SU-DHL-6 (cell line): ENCODE results near the gene P2RX6.
"Not testable (repeated sequence)": the region's sequence is repeated elsewhere in the genome, so short reads cannot be mapped to it uniquely, and the experiment has no call there.

Experiments used
- H2AFZ ChIP-seq: fragments of 200-600 bp; sonication (generic); 2 replicates; pipeline ENCODE4 v1.6.1; 2014; ENCODE audit warnings: low read depth, mild to moderate bottlenecking, moderate library complexity, mixed read lengths, antibody characterized with exemption, low read length; ENCODE audit not compliant: severe bottlenecking
- H3F3A ChIP-seq: fragments of 200-600 bp; shearing (Covaris generic); 2 replicates; pipeline ENCODE4 v1.6.0; 2016; ENCODE audit warnings: antibody characterized with exemption, mild to moderate bottlenecking; ENCODE audit not compliant: insufficient read depth
- H3K27ac ChIP-seq: fragments of 200-600 bp; sonication (generic); 2 replicates; pipeline ENCODE4 v1.5.1; 2016; ENCODE audit warnings: low read depth, mild to moderate bottlenecking, low read length, moderate library complexity, mixed read lengths
- H3K27me3 ChIP-seq: fragments of 200-600 bp; sonication (generic), shearing (Covaris generic); 2 replicates; pipeline ENCODE4 v1.6.0; 2014; ENCODE audit warnings: mild to moderate bottlenecking, low read length
- H3K36me3 ChIP-seq: fragments of 200-600 bp; sonication (generic); 2 replicates; pipeline ENCODE4 v1.6.1; 2014; ENCODE audit warnings: mild to moderate bottlenecking, low read length, mixed read lengths
- H3K4me2 ChIP-seq: fragments of 300-600, 200-600 bp; shearing (Covaris generic), sonication (generic); 2 replicates; pipeline ENCODE4 v1.6.0; 2014; ENCODE audit warnings: low read length, low read depth, mild to moderate bottlenecking; ENCODE audit not compliant: poor library complexity, severe bottlenecking
- H3K4me3 ChIP-seq: fragments of 200-600 bp; sonication (generic); 2 replicates; pipeline ENCODE4 v1.5.1; 2014; ENCODE audit warnings: antibody characterized with exemption, low read length, mild to moderate bottlenecking, mixed read lengths; ENCODE audit not compliant: insufficient read depth, poor library complexity, severe bottlenecking
- H3K79me2 ChIP-seq: fragments of 200-600 bp; sonication (generic); 2 replicates; pipeline ENCODE4 v1.6.1; 2014; ENCODE audit warnings: mild to moderate bottlenecking, low read length, moderate library complexity; ENCODE audit not compliant: insufficient read depth
- H3K9ac ChIP-seq: fragments of 200-600 bp; sonication (generic); 2 replicates; pipeline ENCODE4 v1.7.0; 2014; ENCODE audit warnings: mild to moderate bottlenecking, low read length
- H3K9me2 ChIP-seq: fragments of 200-600 bp; sonication (generic); replicated peaks from 2 replicates; pipeline ENCODE4 v1.6.1; 2014; ENCODE audit warnings: low read length; ENCODE audit not compliant: insufficient read depth
- H3K9me3 ChIP-seq: fragments of 200-600 bp; sonication (generic); 2 replicates; pipeline ENCODE4 v1.6.1; 2014; ENCODE audit warnings: low read length, mixed read lengths; ENCODE audit not compliant: insufficient read depth
- H4K20me1 ChIP-seq: fragments of 200-600 bp; sonication (generic); 2 replicates; pipeline ENCODE4 v1.6.1; 2014; ENCODE audit warnings: low read depth, mild to moderate bottlenecking, antibody characterized with exemption, low read length, moderate library complexity, mixed read lengths
- CTCF ChIP-seq: fragments of 200-600 bp; sonication (generic); IDR thresholded peaks from one replicate; pipeline ENCODE4 v1.5.1; 2017; ENCODE audit warnings: antibody characterized with exemption, mild to moderate bottlenecking, low read length, moderate library complexity; ENCODE audit not compliant: insufficient read depth, poor library complexity, severe bottlenecking
- EZH2phosphoT487 ChIP-seq: fragments of 200-600 bp; sonication (generic), shearing (Covaris generic); conservative IDR thresholded peaks from 2 replicates; pipeline ENCODE4 v1.6.1; 2018; ENCODE audit warnings: mild to moderate bottlenecking, antibody characterized with exemption, low read length, moderate library complexity, mixed read lengths

Gene P2RX6

GRCh38 chr22:21064425-21064824, 49.5 kb downstream of the P2RX6 start:
- H3K79me2 ChIP-seq, H3K9ac ChIP-seq, H3K4me2 ChIP-seq, H3K4me3 ChIP-seq, H3K27me3 ChIP-seq, H4K20me1 ChIP-seq, H2AFZ ChIP-seq, H3F3A ChIP-seq, H3K9me3 ChIP-seq, H3K27ac ChIP-seq, H3K9me2 ChIP-seq, H3K36me3 ChIP-seq: not testable (repeated sequence)

- no peak overlapping the region for H3K4me2 ChIP-seq
- H3K27me3 ChIP-seq: no peaks in the 10 kb centered on the region
These were observed 50.2 kb downstream of the P2RX6 start for GRCh38 chr22:21064917-21065864.

GRCh38 chr22:21067075-21067900, 52.3 kb downstream of the P2RX6 start:
- TF ChIP-seq CTCF (no peak), EZH2phosphoT487 (no peak)
- no peak overlapping the region for H3K4me3 ChIP-seq
- H3K27me3 ChIP-seq: no peaks in the 10 kb centered on the region
- no peaks in the 10 kb centered on the region for H4K20me1 ChIP-seq
- no peak overlapping the region for H3K4me2 ChIP-seq
- H2AFZ ChIP-seq: no peak overlapping the region
- no peaks in the 10 kb centered on the region for H3K79me2 ChIP-seq
- no peak overlapping the region for H3K27ac ChIP-seq
- H3K9ac ChIP-seq: no peak overlapping the region
- H3K9me2 ChIP-seq: no peaks in the 10 kb centered on the region
- no peaks in the 10 kb centered on the region for H3K9me3 ChIP-seq
- no peaks in the 10 kb centered on the region for H3K36me3 ChIP-seq
- H3F3A ChIP-seq: no peaks in the 10 kb centered on the region

More at GRCh38 chr22:21064917-21065864, 50.2 kb downstream of the P2RX6 start:
- no peak for TF ChIP-seq CTCF
- TF ChIP-seq EZH2phosphoT487: no peak
- Histone ChIP-seq H3K27ac (no peak overlapping the region), H3F3A (no peaks in the 10 kb centered on the region), H3K9ac (no peak overlapping the region), H3K36me3 (no peaks in the 10 kb centered on the region), H3K79me2 (no peaks in the 10 kb centered on the region), H3K4me3 (no peak overlapping the region), H4K20me1 (no peaks in the 10 kb centered on the region), H2AFZ (no peak overlapping the region), H3K9me2 (no peaks in the 10 kb centered on the region), H3K9me3 (no peaks in the 10 kb centered on the region)
